Retinal pigment epithelial cell (primary cell): ENCODE data around the gene RAB3C.

Experiments
- DNase-seq: peaks from one replicate; pipeline ENCODE4 v3.0.0-alpha.2; 2010; ENCODE audit warnings: low read depth
- H3K4me3 ChIP-seq: 2 replicates; pipeline ENCODE4 v1.5.1; 2011; ENCODE audit warnings: mild to moderate bottlenecking, low read length, control low read depth, moderate library complexity
- CTCF ChIP-seq: conservative IDR thresholded peaks from 2 replicates; pipeline ENCODE4 v1.5.1; 2011; ENCODE audit warnings: low read depth, low read length, control low read depth, inconsistent platforms

Gene RAB3C

GRCh38 chr5:58715997-58716656 lies 133.3 kb downstream of the RAB3C start:
- TF ChIP-seq CTCF = no peak

DNA sequence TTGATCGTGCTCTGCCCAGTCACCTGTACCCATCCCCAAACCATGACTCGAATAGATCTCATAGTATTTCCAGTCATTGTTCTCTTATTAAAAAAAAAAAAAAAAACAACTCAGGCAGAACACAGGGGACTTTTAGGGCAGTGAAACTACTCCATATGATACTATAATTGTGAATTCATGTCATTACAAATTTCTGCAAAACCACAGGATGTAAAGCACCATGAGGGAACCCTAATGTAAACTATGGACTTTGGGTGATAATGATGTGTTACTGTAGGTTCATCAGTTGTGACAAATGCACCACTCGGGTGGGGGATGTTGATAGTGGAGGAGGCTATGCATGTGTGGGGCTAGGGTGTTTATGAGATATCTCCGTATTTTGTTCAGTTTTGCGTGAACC lies 133.8 kb downstream of the RAB3C start:
- TF ChIP-seq CTCF = no peak
- no peak overlapping the region for H3K4me3 ChIP-seq
- no peak for DNase-seq

More at GRCh38 chr5:58715997-58716656, 133.3 kb downstream of the RAB3C start:
- DNase-seq = no peak
- H3K4me3 ChIP-seq = no peak overlapping the region

GRCh38 chr5:58717303-58718007 lies 134.6 kb downstream of the RAB3C start:
- TF ChIP-seq CTCF = no peak
- no peak overlapping the region for H3K4me3 ChIP-seq
- no peak for DNase-seq

DNA sequence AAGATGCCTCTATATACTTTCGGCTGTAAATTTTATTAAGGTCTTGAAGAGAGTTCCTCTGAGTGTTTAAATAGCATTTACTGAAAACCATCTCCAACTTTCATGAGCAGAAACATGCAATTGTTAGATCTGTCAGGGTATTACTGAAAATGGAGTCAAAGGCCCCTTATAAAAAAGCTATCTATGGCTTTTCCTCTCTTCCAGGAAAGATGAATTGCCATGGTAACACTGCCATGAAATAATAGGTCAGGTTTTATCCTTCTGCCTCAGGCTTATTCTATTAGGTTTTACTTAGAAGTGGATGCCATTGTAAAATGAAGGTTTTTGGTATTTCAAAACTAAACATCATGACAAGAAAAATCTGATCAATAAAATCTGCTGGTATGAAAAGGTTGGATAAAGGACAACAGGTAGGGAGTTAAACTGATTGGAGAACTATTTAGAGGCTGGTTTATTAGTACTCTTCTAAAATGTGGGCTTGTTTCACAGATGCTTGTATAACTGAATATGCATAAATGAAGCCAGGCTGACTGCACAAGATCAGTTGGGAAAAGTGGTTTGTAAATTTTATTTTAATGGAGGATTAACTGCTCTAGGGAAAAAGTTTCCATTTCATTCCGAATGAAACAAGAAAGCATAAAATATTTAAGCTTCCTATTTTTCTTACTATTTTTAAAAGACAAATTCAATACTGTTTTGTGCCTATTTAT lies 135.5 kb downstream of the RAB3C start:
- DNase-seq = no peak
- TF ChIP-seq CTCF = no peak
- no peak overlapping the region for H3K4me3 ChIP-seq

DNA sequence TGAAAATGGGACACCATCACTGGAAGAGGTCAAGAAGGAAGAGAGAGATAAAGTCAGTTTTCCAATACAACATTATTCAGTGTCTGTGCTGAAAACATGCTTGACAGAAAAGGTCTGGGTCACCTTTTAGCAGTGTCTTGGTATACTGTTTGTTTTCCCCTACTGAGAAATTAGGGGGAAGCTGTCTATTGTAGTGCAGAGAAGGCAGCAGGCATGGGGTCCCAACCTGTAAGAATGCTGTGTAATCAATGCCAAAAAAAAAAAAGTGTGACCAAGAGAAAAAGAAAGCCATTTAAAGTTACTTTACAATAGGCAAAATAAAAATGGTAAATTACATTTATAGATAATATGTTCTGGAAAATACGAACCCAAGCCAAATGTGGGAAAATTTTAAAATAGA lies 139.3 kb downstream of the RAB3C start:
- H3K4me3 ChIP-seq = no peak overlapping the region
- no peak for TF ChIP-seq CTCF
- DNase-seq = no peak

DNA sequence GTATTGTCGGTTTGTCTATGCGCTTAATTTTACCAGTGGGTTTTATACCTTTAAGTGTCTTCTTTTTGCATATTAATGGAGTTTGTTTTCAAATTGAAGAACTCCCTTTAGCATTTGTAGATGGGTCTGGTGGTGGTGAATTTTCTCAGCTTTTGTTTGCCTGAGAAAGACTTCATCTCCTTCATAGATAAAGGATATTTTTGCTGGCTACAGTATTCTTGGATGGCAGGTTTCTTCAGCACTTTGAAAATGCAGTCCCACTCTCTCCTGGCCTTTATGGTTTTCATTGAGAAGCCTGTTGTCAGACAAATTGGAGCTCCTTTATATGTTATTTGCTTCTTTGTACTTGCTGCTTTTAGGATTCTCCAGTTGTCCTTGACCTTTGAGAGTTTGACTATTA lies 142.1 kb downstream of the RAB3C start:
- DNase-seq = no peak
- H3K4me3 ChIP-seq = no peak overlapping the region
- no peak for TF ChIP-seq CTCF

DNA sequence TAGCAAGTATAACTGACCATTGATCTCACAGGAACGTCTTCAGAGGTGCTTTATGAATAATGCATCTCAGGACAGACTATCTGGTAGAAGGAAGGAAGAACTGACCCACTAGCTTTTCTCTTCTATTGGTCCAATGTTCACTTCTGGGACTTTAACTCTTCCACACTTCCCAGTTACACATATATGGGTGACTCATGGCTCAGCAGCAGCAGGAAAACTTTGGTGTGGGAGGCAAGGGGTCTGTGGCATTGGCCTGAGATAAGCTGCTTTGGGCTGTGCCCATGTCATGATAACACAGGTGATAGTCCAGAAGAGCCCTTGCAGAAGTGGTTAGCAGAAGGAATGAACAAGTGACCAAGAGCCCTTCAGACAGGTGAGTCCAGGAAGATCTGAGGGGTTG lies 148.8 kb downstream of the RAB3C start:
- DNase-seq = no peak
- no peak overlapping the region for H3K4me3 ChIP-seq
- TF ChIP-seq CTCF = no peak
